Uterus (tissue), 4 donors: ENCODE data around the gene EFCAB7. TPM values are rescaled to one million over a fixed set of nuclear protein-coding genes. Genes with fewer than 3 reads are reported as not detected.
A peak's percentile ranks its signal among the peaks of the same experiment; 100 is the strongest.

Experiments
- DNase-seq, 2 donors: peaks; one replicate each; pipeline ENCODE4 v3.0.0-alpha.2; 2019 to 2020
- H3K27ac ChIP-seq, 2 donors: fragments of 200-600 bp; sonication (generic); 1 replicate in 1 of 2; 2 replicates in 1 of 2; pipeline ENCODE4 v1.5.1; 2016 to 2018
- H3K27me3 ChIP-seq, 2 donors: fragments of 200-600 bp; sonication (generic); one replicate each; pipeline ENCODE4 v1.5.1; 2018 to 2019; ENCODE audit warnings: control low read depth in 1 of 2
- H3K36me3 ChIP-seq, 2 donors: fragments of 200-600 bp; sonication (generic); one replicate each; pipeline ENCODE4 v1.5.1; 2019; ENCODE audit warnings: control low read depth in 1 of 2
- H3K4me1 ChIP-seq, 2 donors: fragments of 200-600 bp; sonication (generic); one replicate each; pipeline ENCODE4 v1.5.1; 2018 to 2019; ENCODE audit warnings: control low read depth in 1 of 2
- H3K4me3 ChIP-seq, 2 donors: fragments of 200-600 bp; sonication (generic); 1 replicate in 1 of 2; 2 replicates in 1 of 2; pipeline ENCODE4 v1.5.1; 2018 to 2019; ENCODE audit warnings: mild to moderate bottlenecking in 1 of 2
- H3K9me3 ChIP-seq, 2 donors: fragments of 200-600 bp; sonication (generic); one replicate each; pipeline ENCODE4 v1.5.1; 2019; ENCODE audit warnings: control low read depth in 1 of 2
- CTCF ChIP-seq, 4 experiments: fragments of 200-600 bp in 2 of 4; fragments of 450-650 bp in 2 of 4; sonication (generic) in 2 of 4; IDR thresholded peaks; one replicate each; pipeline ENCODE4 v1.5.1; 2016 to 2019; ENCODE audit warnings: antibody characterized with exemption in 4 of 4, mild to moderate bottlenecking in 2 of 4, moderate library complexity in 1 of 4
- POLR2A ChIP-seq, 2 donors: fragments of 450-650 bp; IDR thresholded peaks; one replicate each; pipeline ENCODE4 v1.6.1; 2016; ENCODE audit warnings: antibody characterized with exemption in 2 of 2, mild to moderate bottlenecking in 1 of 2, moderate library complexity in 1 of 2
- intact Hi-C: fragments of 100-400 bp; cut with DNase I; formaldehyde crosslinking; loops from one replicate; pipeline ENCODE4 v1.15.1; 2023; ENCODE audit warnings: low total_unique reads
- total RNA-seq, 4 donors: library from RNA; depleted of rRNA in 3 of 4; stranded (reverse); fragments of >200 nt in 3 of 4; gene quantifications; one replicate each; pipeline versions ENCODE4 v1.1.0 to v1.2.4, GENCODE V29; 2014 to 2023
- donor health status: DM: yes; HTN: yes; CAD: no.

Gene EFCAB7
- total RNA-seq, 4 donors from 2014 or later, result 2.8 to 29.9 (median 10.0) TPM

- Histone ChIP-seq H3K4me3 (no peak overlapping the region), H3K27ac (no peak overlapping the region), H3K27me3 (no peaks in the 10 kb centered on the region), H3K36me3 (no peaks in the 10 kb centered on the region), H3K9me3 (no peaks in the 10 kb centered on the region), H3K4me1 (no peaks in the 10 kb centered on the region)
- intact Hi-C loops, result no loop called here
- no peak for TF ChIP-seq CTCF (IDR thresholded peaks at IDR 0.05)
- no peak for TF ChIP-seq POLR2A (IDR thresholded peaks at IDR 0.05)
- no peak for DNase-seq
Observed at GRCh38 chr1:63590166-63590560, 66.8 kb downstream of the EFCAB7 start.

DNA sequence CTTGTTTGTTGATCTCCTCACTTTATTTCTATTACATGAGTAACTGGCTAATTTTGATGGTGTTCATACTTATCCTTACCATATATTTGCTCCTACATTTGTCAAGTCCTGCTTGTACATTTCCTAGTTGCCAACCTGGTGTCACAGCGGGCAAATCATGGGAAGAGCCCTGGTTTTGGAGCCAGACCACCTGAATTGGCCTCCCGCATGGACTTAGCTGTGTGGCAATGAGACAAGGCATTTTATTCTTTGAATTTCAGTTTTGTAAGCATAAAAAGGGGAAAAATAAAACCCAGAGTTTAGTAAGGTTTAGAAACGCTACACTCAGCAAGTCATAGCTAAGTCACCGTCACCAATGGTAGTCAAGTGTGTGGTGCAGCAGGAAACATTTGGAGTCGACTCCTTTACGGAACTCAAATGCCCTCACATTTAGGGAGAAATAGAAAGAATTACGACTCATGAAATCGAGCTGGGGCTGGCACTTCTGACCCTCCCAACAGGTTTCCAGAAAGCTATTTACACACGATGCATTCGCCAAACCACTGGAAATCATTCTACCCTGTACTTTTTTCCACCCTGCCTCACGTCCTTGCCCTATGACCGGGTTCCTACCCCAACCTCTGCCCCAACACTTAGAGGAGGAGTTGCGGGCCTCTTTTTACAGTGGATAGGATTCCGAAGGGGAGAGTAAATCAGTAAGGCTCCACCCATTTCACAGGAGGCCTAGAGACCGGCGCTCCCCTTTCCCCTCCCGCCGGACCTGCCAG lies 69.4 kb downstream of the EFCAB7 start:
- Histone ChIP-seq H3K4me3 (peak overlapping the region; percentile 74), H3K27me3 (no peaks in the 10 kb centered on the region), H3K36me3 (no peaks in the 10 kb centered on the region), H3K9me3 (no peaks in the 10 kb centered on the region), H3K27ac (peak overlapping the region; percentile 74 to 81), H3K4me1 (no peaks in the 10 kb centered on the region)
- TF ChIP-seq POLR2A (IDR thresholded peaks at IDR 0.05) (no peak), CTCF (IDR thresholded peaks at IDR 0.05) (no peak)
- intact Hi-C loops, result no loop called here
- no peak for DNase-seq

GRCh38 chr1:63593303-63593885 lies 70.1 kb downstream of the EFCAB7 start, which contains the start of gene PGM1:
PGM1 (plus strand) TSS chr1:63593411; CDS start chr1:63593489, 78 bp downstream.
- Histone ChIP-seq H3K36me3 (no peaks in the 10 kb centered on the region), H3K4me1 (no peaks in the 10 kb centered on the region), H3K4me3 (peak within 1 kb of the TSS; percentile 74), H3K27me3 (no peaks in the 10 kb centered on the region), H3K27ac (peak within 1 kb of the TSS; percentile 74 to 81), H3K9me3 (no peaks in the 10 kb centered on the region)
- peak; percentile 62 to 69 for DNase-seq
- intact Hi-C loops, result no loop called here
- peak in 1 of 2 donors; percentile 17 for TF ChIP-seq POLR2A (IDR thresholded peaks at IDR 0.05)
- TF ChIP-seq CTCF (IDR thresholded peaks at IDR 0.05), result no peak

DNA sequence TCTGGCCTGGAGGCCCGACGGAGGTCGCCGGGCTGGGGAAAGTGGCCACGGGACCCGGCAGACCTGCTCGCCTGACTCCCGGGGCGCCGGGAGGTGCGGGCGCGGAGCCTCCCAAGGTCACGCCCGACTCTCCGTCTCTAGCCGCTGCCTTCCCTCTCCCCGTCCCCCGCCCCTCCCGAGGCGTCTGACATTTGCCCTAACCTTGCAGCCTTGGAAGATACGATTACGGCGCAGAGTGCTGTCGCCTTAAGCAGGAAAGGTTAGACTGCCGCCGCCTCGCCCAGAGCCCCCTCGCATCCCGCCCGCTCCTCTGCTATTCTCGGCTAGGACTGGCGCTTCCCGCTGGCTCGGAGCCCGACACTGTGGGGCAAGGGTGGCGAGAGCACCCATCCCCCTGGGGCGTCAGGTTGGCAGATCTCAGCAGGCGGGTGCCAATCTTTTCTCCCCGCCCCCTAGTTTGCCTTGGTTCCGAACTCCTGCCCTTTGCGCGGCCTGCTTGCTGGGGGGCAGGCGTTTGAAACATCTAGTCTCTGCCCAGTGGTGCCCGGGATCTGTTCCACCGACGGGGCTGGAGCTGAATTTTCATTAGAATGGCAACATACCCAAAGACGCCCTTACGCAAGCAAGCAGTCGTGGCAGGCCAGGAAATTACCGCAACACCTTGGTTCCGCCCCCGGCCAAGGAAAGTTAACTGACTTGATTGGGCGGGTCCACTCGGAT lies 70.7 kb downstream of the EFCAB7 start:
- intact Hi-C loops, result no loop called here
- Histone ChIP-seq H3K36me3 (no peaks in the 10 kb centered on the region), H3K27me3 (no peaks in the 10 kb centered on the region), H3K9me3 (no peaks in the 10 kb centered on the region), H3K27ac (peak overlapping the region; percentile 74 to 81), H3K4me3 (peak overlapping the region; percentile 74), H3K4me1 (no peaks in the 10 kb centered on the region)
- peak; percentile 43 to 46 for DNase-seq
- TF ChIP-seq POLR2A (IDR thresholded peaks at IDR 0.05) (no peak), CTCF (IDR thresholded peaks at IDR 0.05) (no peak)

- no peaks in the 10 kb centered on the region for H3K4me1 ChIP-seq
- H3K36me3 ChIP-seq, result no peaks in the 10 kb centered on the region
- no peak overlapping the region for H3K4me3 ChIP-seq
- intact Hi-C loops, result no loop called here
- no peaks in the 10 kb centered on the region for H3K9me3 ChIP-seq
- H3K27ac ChIP-seq, result no peak overlapping the region
- DNase-seq, result no peak
- TF ChIP-seq POLR2A (IDR thresholded peaks at IDR 0.05) (no peak), CTCF (IDR thresholded peaks at IDR 0.05) (no peak)
- no peaks in the 10 kb centered on the region for H3K27me3 ChIP-seq
Observed at GRCh38 chr1:63595435-63595834, 72.1 kb downstream of the EFCAB7 start.
